WTC11 (cell line): Measurements from ENCODE around the gene SELENOS. TPM values are rescaled to one million over a fixed set of nuclear protein-coding genes. Genes with fewer than 3 reads are reported as not detected.

Experiments
- ATAC-seq: fragments of 200-7000 bp; cut with Tn5 transposase; 2 replicates; pipeline ENCODE4 v1.10.0; 2021; ENCODE audit warnings: mild to moderate bottlenecking, moderate library complexity
- CTCF ChIA-PET: fragments of 300-600 bp; sonication (Branson Sonifier 250); formaldehyde crosslinking; loops from one replicate; lab custom pipeline; 2021; ENCODE audit warnings: antibody characterized with exemption; lab: Charles Lee
- POLR2A ChIA-PET: fragments of 350-600 bp; sonication (Branson Sonifier 250); formaldehyde crosslinking; loops from one replicate; lab custom pipeline; 2021; ENCODE audit warnings: antibody characterized with exemption; lab: Charles Lee
- DNase-seq: peaks from one replicate; pipeline ENCODE4 v3.0.0; 2021; ENCODE audit warnings: low spot score
- H3K27ac Mint-ChIP-seq: 2 replicates; pipeline ENCODE4 v1.8.0; 2021; ENCODE audit warnings: mixed read lengths
- H3K27me3 Mint-ChIP-seq: 2 replicates; pipeline ENCODE4 v1.8.0; 2021; ENCODE audit warnings: low read depth, mild to moderate bottlenecking, moderate library complexity, mixed read lengths
- H3K36me3 Mint-ChIP-seq: 2 replicates; pipeline ENCODE4 v1.8.0; 2021; ENCODE audit warnings: mixed read lengths
- H3K4me1 Mint-ChIP-seq: 2 replicates; pipeline ENCODE4 v1.8.0; 2022; ENCODE audit warnings: mixed read lengths
- H3K4me3 Mint-ChIP-seq: 2 replicates; pipeline ENCODE4 v1.8.0; 2021; ENCODE audit warnings: mild to moderate bottlenecking, moderate library complexity, mixed read lengths
- H3K9me3 Mint-ChIP-seq: 2 replicates; pipeline ENCODE4 v1.8.0; 2021; ENCODE audit warnings: mixed read lengths
- ATF6 ChIP-seq: sonication (generic); formaldehyde crosslinking; IDR thresholded peaks from 2 replicates; pipeline ENCODE4 v1.8.1; 2023; ENCODE audit warnings: mild to moderate bottlenecking, missing genetic modification reagents
- ERG ChIP-seq: fragments of 250-450 bp; sonication (Bioruptor Pico); IDR thresholded peaks from 2 replicates; pipeline ENCODE4 v1.8.0; 2021; ENCODE audit warnings: mild to moderate bottlenecking
- GRHL2 ChIP-seq: fragments of 250-450 bp; sonication (Bioruptor Pico); IDR thresholded peaks from 2 replicates; pipeline ENCODE4 v1.8.0; 2022; ENCODE audit warnings: mild to moderate bottlenecking, moderate library complexity; ENCODE audit not compliant: insufficient replicate concordance, severe bottlenecking
- GTF2I ChIP-seq: fragments of 250-450 bp; sonication (Bioruptor Pico); conservative IDR thresholded peaks from 2 replicates; pipeline ENCODE4 v1.4.0; 2021; ENCODE audit warnings: mild to moderate bottlenecking
- IRF2 ChIP-seq: sonication (generic); formaldehyde crosslinking; IDR thresholded peaks from 2 replicates; pipeline ENCODE4 v1.8.0; 2022; ENCODE audit warnings: low read depth, missing genetic modification reagents, borderline replicate concordance
- JAZF1 ChIP-seq: fragments of 250-450 bp; sonication (Bioruptor Pico); IDR thresholded peaks from 2 replicates; pipeline ENCODE4 v1.9.0; 2021; ENCODE audit warnings: moderate library complexity, mild to moderate bottlenecking, inconsistent platforms
- NFE2L1 ChIP-seq: sonication (generic); formaldehyde crosslinking; IDR thresholded peaks from 2 replicates; pipeline ENCODE4 v1.8.1; 2023; ENCODE audit warnings: missing genetic modification reagents
- NFYB ChIP-seq: sonication (generic); formaldehyde crosslinking; conservative IDR thresholded peaks from 2 replicates; pipeline ENCODE4 v1.8.0; 2022; ENCODE audit warnings: low read depth, missing genetic modification reagents
- PREB ChIP-seq: sonication (generic); formaldehyde crosslinking; IDR thresholded peaks from 2 replicates; pipeline ENCODE4 v1.8.1; 2022; ENCODE audit warnings: mild to moderate bottlenecking, missing genetic modification reagents, moderate library complexity, borderline replicate concordance
- TCF7 ChIP-seq: sonication (generic); formaldehyde crosslinking; IDR thresholded peaks from 2 replicates; pipeline ENCODE4 v1.8.0; 2022; ENCODE audit warnings: mild to moderate bottlenecking, low read depth, missing genetic modification reagents, moderate library complexity
- TEAD4 ChIP-seq: sonication (generic); formaldehyde crosslinking; IDR thresholded peaks from 2 replicates; pipeline ENCODE4 v1.8.0; 2022; ENCODE audit warnings: mild to moderate bottlenecking, missing genetic modification reagents
- USF1 ChIP-seq: sonication (generic); formaldehyde crosslinking; IDR thresholded peaks from 2 replicates; pipeline ENCODE4 v1.8.0; 2022; ENCODE audit warnings: mild to moderate bottlenecking, missing genetic modification reagents
- ZBTB43 ChIP-seq: sonication (generic); formaldehyde crosslinking; IDR thresholded peaks from 2 replicates; pipeline ENCODE4 v1.8.1; 2023; ENCODE audit warnings: mild to moderate bottlenecking, missing genetic modification reagents
- ZNF138 ChIP-seq: sonication (generic); formaldehyde crosslinking; conservative IDR thresholded peaks from 2 replicates; pipeline ENCODE4 v1.8.1; 2022; ENCODE audit warnings: mild to moderate bottlenecking, moderate library complexity, missing genetic modification reagents
- ZNF425 ChIP-seq: fragments of 250-450 bp; sonication (Bioruptor Pico); conservative IDR thresholded peaks from 2 replicates; pipeline ENCODE4 v1.9.0; 2021; ENCODE audit warnings: mild to moderate bottlenecking
- total RNA-seq: library from RNA; stranded (reverse); gene quantifications from 3 replicates; pipeline ENCODE4 v1.2.3, GENCODE V29; 2021

The SELENOS gene
- total RNA-seq, 1 experiment from 2014 or later, result 43.8 TPM

GRCh38 chr15:101264911-101265641, 12.2 kb downstream of the SELENOS start:
- Mint-ChIP-seq H3K9me3 (no peaks in the 10 kb centered on the region; the same call in 1 of the 2 replicates), H3K27me3 (no peaks in the 10 kb centered on the region), H3K4me3 (no peak overlapping the region), H3K36me3 (peaks cover 12% of the 10 kb centered on the region), H3K27ac (no peak overlapping the region), H3K4me1 (peaks cover 11% of the 10 kb centered on the region)
- CTCF ChIA-PET, result no interaction called here
- ATAC-seq (no peak), DNase-seq (no peak)
- no peak for TF ChIP-seq USF1 (CRISPR knock-in tag)
- POLR2A ChIA-PET, result interaction anchor here (0.6 kb wide), 1 partner anchor 11 kb away, joined by 7 read pairs; no protein-coding TSS in a partner anchor

GRCh38 chr15:101264011-101264410, 13.3 kb downstream of the SELENOS start:
- no peak for DNase-seq
- CTCF ChIA-PET, result interaction anchor here (0.8 kb wide), 1 partner anchor 378 kb away, joined by 3 read pairs; no protein-coding TSS in a partner anchor

GRCh38 chr15:101262551-101262950, 14.7 kb downstream of the SELENOS start:
- Mint-ChIP-seq H3K9me3 (no peaks in the 10 kb centered on the region; the same call in 1 of the 2 replicates), H3K36me3 (no peaks in the 10 kb centered on the region), H3K27me3 (no peaks in the 10 kb centered on the region), H3K4me1 (peaks cover 20% of the 10 kb centered on the region), H3K27ac (no peak overlapping the region), H3K4me3 (no peak overlapping the region)
- ATAC-seq (no peak), DNase-seq (no peak)
- ChIA-PET CTCF (no interaction called here), POLR2A (no interaction called here)
- no peak for TF ChIP-seq ERG (CRISPR knock-in tag)
- TF ChIP-seq GRHL2 (CRISPR knock-in tag), result no peak
- TF ChIP-seq IRF2, result no peak
- no peak for TF ChIP-seq ZNF425 (CRISPR knock-in tag)
- TF ChIP-seq GTF2I (CRISPR knock-in tag), result no peak
- no peak for TF ChIP-seq TCF7
- no peak for TF ChIP-seq ATF6 (CRISPR knock-in tag)

More at GRCh38 chr15:101264011-101264410, 13.3 kb downstream of the SELENOS start:
- H3K4me3 Mint-ChIP-seq, result no peak overlapping the region
- no peak for TF ChIP-seq ZNF138 (CRISPR knock-in tag)
- no peak for TF ChIP-seq NFE2L1
- TF ChIP-seq ZBTB43, result no peak
- no peak for TF ChIP-seq JAZF1 (CRISPR knock-in tag)
- no peak for TF ChIP-seq USF1 (CRISPR knock-in tag)
- TF ChIP-seq PREB, result no peak
- TF ChIP-seq ERG (CRISPR knock-in tag), result no peak
- no peak for TF ChIP-seq TEAD4 (CRISPR knock-in tag)
- no peak for TF ChIP-seq NFYB
- H3K27ac Mint-ChIP-seq, result no peak overlapping the region
- peaks cover 3% of the 10 kb centered on the region for H3K36me3 Mint-ChIP-seq
- H3K9me3 Mint-ChIP-seq, result no peaks in the 10 kb centered on the region; the same call in 1 of the 2 replicates
- peaks cover 11% of the 10 kb centered on the region for H3K4me1 Mint-ChIP-seq
- POLR2A ChIA-PET, result interaction anchor here (0.6 kb wide), 1 partner anchor 12 kb away, joined by 7 read pairs; no protein-coding TSS in a partner anchor
- ATAC-seq, result no peak
- no peaks in the 10 kb centered on the region for H3K27me3 Mint-ChIP-seq
